Pericardium fibroblast (primary cell): ENCODE measurements around the gene BICDL2. TPM values are rescaled to one million over a fixed set of nuclear protein-coding genes. Genes with fewer than 3 reads are reported as not detected.

Experiments used
- total RNA-seq: library from RNA; depleted of rRNA; stranded (reverse); fragments of >200 nt; gene quantifications from 2 replicates; pipeline ENCODE4 v1.2.3, GENCODE V29; 2015

The BICDL2 gene
- 0.23 TPM in 1 of 2 replicates, not detected in the other for total RNA-seq

GRCh38 chr16:3036726-3037315, at the start of gene BICDL2:
TSS of gene BICDL2 (minus strand) at chr16:3036944. CDS start at chr16:3035496, 1,448 bp downstream.

GRCh38 chr16:3065069-3065741, 28.5 kb upstream of the BICDL2 start, which contains the start of gene IL32:
TSS of gene IL32 (plus strand) at chr16:3065640. CDS start at chr16:3065812, 172 bp downstream.

GRCh38 chr16:3045758-3046640, 9.3 kb upstream of the BICDL2 start, which contains the start of gene MMP25:
TSS of gene MMP25 (plus strand) at chr16:3046561. CDS start at chr16:3046918, 357 bp downstream.

GRCh38 chr16:3023669-3024478, 12.9 kb downstream of the BICDL2 start, which contains the start of the genes HCFC1R1 and THOC6:
TSS of gene HCFC1R1 (minus strand) at chr16:3023942. CDS start at chr16:3023941, 1 bp downstream.
TSS of gene THOC6 (plus strand) at chr16:3024035. CDS start at chr16:3024327, 292 bp downstream.

GRCh38 chr16:3020247-3020603, 16.5 kb downstream of the BICDL2 start, which contains the start of gene TNFRSF12A:
TSS of gene TNFRSF12A (plus strand) at chr16:3020368. CDS start at chr16:3020398, 30 bp downstream.

GRCh38 chr16:3017794-3018506, 18.8 kb downstream of the BICDL2 start, which contains the start of gene CLDN6:
TSS of gene CLDN6 (minus strand) at chr16:3018183. CDS start at chr16:3016021, 2,162 bp downstream.

GRCh38 chr16:3012828-3013420, 23.8 kb downstream of the BICDL2 start, which contains the start of gene CLDN9:
TSS of gene CLDN9 (plus strand) at chr16:3012923. CDS start at chr16:3013363, 440 bp downstream.

GRCh38 chr16:2980227-2981176, 56.2 kb downstream of the BICDL2 start, which contains the start of gene PKMYT1:
TSS of gene PKMYT1 (minus strand) at chr16:2980446. CDS start at chr16:2979657, 789 bp downstream.

Other genes starting within 250 kb of the BICDL2 start
- gene PRSS33, start 249.4 kb downstream of the BICDL2 start, total RNA-seq, result not detected in 2 replicates
- gene PRSS41, start 238.5 kb downstream of the BICDL2 start, total RNA-seq, result not detected in 2 replicates
- 3.8 TPM in 1 of 2 replicates, not detected in the other for gene PRSS21, start 219.7 kb downstream of the BICDL2 start, total RNA-seq
- 2.1 and 2.5 TPM in 2 replicates for gene ZG16B, start 206.6 kb downstream of the BICDL2 start, total RNA-seq
- not detected in 2 replicates for gene PRSS22, start 178.8 kb downstream of the BICDL2 start, total RNA-seq
- gene FLYWCH2, start 153.7 kb downstream of the BICDL2 start, total RNA-seq, result 74.9 and 165 TPM in 2 replicates
- 27.7 and 33.2 TPM in 2 replicates for gene FLYWCH1, start 125.0 kb downstream of the BICDL2 start, total RNA-seq
- gene KREMEN2, start 72.7 kb downstream of the BICDL2 start, total RNA-seq, result 0.23 and 1.8 TPM in 2 replicates
- gene PAQR4, start 67.6 kb downstream of the BICDL2 start, total RNA-seq, result 1.8 and 4.0 TPM in 2 replicates
- 2.7 and 3.0 TPM in 2 replicates for gene PKMYT1, start 56.5 kb downstream of the BICDL2 start, total RNA-seq
- not detected in 2 replicates for gene CLDN9, start 24.0 kb downstream of the BICDL2 start, total RNA-seq
- 0.12 and 0.51 TPM in 2 replicates for gene CLDN6, start 18.8 kb downstream of the BICDL2 start, total RNA-seq
- 70.5 and 162 TPM in 2 replicates for gene TNFRSF12A, start 16.6 kb downstream of the BICDL2 start, total RNA-seq
- 64.4 and 69.3 TPM in 2 replicates for gene HCFC1R1, start 13.0 kb downstream of the BICDL2 start, total RNA-seq
- 24.8 and 30.0 TPM in 2 replicates for gene THOC6, start 12.9 kb downstream of the BICDL2 start, total RNA-seq
- under 0.01 TPM in 1 of 2 replicates, not detected in the other for gene MMP25, start 9.6 kb upstream of the BICDL2 start, total RNA-seq
- gene IL32, start 28.7 kb upstream of the BICDL2 start, total RNA-seq, result 10.7 and 13.4 TPM in 2 replicates
- gene ZSCAN10, start 62.4 kb upstream of the BICDL2 start, total RNA-seq, result not detected in 2 replicates
- 10.3 and 10.6 TPM in 2 replicates for gene ZNF205, start 75.6 kb upstream of the BICDL2 start, total RNA-seq
- gene ZNF213, start 98.1 kb upstream of the BICDL2 start, total RNA-seq, result 6.2 and 8.9 TPM in 2 replicates
- not detected in 2 replicates for gene OR1F1, start 151.3 kb upstream of the BICDL2 start, total RNA-seq
- gene ZNF200, start 198.2 kb upstream of the BICDL2 start, total RNA-seq, result 6.1 and 9.9 TPM in 2 replicates
- not detected in 2 replicates for gene MEFV, start 219.7 kb upstream of the BICDL2 start, total RNA-seq
- 38.0 and 49.0 TPM in 2 replicates for gene ZNF263, start 246.5 kb upstream of the BICDL2 start, total RNA-seq